Mesenchymal stem cell (in vitro differentiated cells and primary cell): ENCODE measurements around the gene CAGE1.

ENCODE experiments used
- DNase-seq: peaks from one replicate; pipeline ENCODE4 v3.0.0-alpha.2; 2013
- H2AFZ ChIP-seq: one replicate; pipeline ENCODE4 v1.6.1; 2013; ENCODE audit warnings: low read depth, mild to moderate bottlenecking, control low read depth, inconsistent platforms, low read length, moderate library complexity
- H2AK5ac ChIP-seq: 2 replicates; pipeline ENCODE4 v1.6.1; 2013; ENCODE audit warnings: low read length, moderate library complexity, mild to moderate bottlenecking, inconsistent platforms; ENCODE audit not compliant: severe bottlenecking
- H2BK120ac ChIP-seq: one replicate; pipeline ENCODE4 v1.6.1; 2013; ENCODE audit warnings: low read depth, mild to moderate bottlenecking, inconsistent platforms, low read length, moderate library complexity
- H2BK12ac ChIP-seq, 2 experiments: one replicate each; pipeline ENCODE4 v1.6.1; 2013; ENCODE audit warnings: inconsistent platforms in 2 of 2, low read length in 2 of 2, mild to moderate bottlenecking in 2 of 2, moderate library complexity in 2 of 2, control low read depth in 1 of 2
- H2BK15ac ChIP-seq: one replicate; pipeline ENCODE4 v1.6.1; 2013; ENCODE audit warnings: mild to moderate bottlenecking, low read depth, inconsistent platforms; ENCODE audit not compliant: poor library complexity, severe bottlenecking
- H2BK5ac ChIP-seq: 2 replicates; pipeline ENCODE4 v1.6.1; 2013; ENCODE audit warnings: low read depth, mild to moderate bottlenecking, low read length, control low read depth, inconsistent platforms; ENCODE audit not compliant: poor library complexity, severe bottlenecking
- H3K14ac ChIP-seq, 2 experiments: one replicate each; pipeline ENCODE4 v1.6.1; 2013; ENCODE audit warnings: inconsistent platforms in 2 of 2, low read length in 2 of 2, control low read depth in 1 of 2, mild to moderate bottlenecking in 1 of 2, moderate library complexity in 1 of 2
- H3K18ac ChIP-seq, 2 experiments: one replicate each; pipeline ENCODE4 v1.6.1; 2013; ENCODE audit warnings: inconsistent platforms in 2 of 2, low read length in 2 of 2, control low read depth in 1 of 2, low read depth in 1 of 2, mild to moderate bottlenecking in 1 of 2
- H3K23ac ChIP-seq, 2 experiments: one replicate each; pipeline ENCODE4 v1.6.1; 2013; ENCODE audit warnings: inconsistent platforms in 2 of 2, low read length in 2 of 2, mild to moderate bottlenecking in 2 of 2, moderate library complexity in 2 of 2, control low read depth in 1 of 2
- H3K27ac ChIP-seq: 2 replicates; pipeline ENCODE4 v1.5.1; 2013; ENCODE audit warnings: mild to moderate bottlenecking, moderate library complexity, low read length, control low read depth, inconsistent platforms; ENCODE audit not compliant: poor library complexity, severe bottlenecking
- H3K27me3 ChIP-seq, 2 experiments: 2 replicates each; pipeline versions ENCODE4 v1.6.1 to v1.7.0; 2013; ENCODE audit warnings: low read length in 2 of 2, mild to moderate bottlenecking in 2 of 2, moderate library complexity in 2 of 2, control low read depth in 1 of 2, inconsistent platforms in 1 of 2; ENCODE audit not compliant: control insufficient read depth in 1 of 2, insufficient read depth in 1 of 2
- H3K36me3 ChIP-seq, 2 experiments: 2 replicates each; pipeline versions ENCODE4 v1.6.1 to v1.7.0; 2013; ENCODE audit warnings: low read length in 2 of 2, control low read depth in 1 of 2, inconsistent platforms in 1 of 2, low read depth in 1 of 2, mild to moderate bottlenecking in 1 of 2; ENCODE audit not compliant: insufficient read depth in 2 of 2, control insufficient read depth in 1 of 2
- H3K4ac ChIP-seq, 2 experiments: one replicate each; pipeline ENCODE4 v1.6.1; 2013; ENCODE audit warnings: inconsistent platforms in 2 of 2, low read length in 2 of 2, mild to moderate bottlenecking in 2 of 2, moderate library complexity in 2 of 2, control low read depth in 1 of 2, low read depth in 1 of 2
- H3K4me1 ChIP-seq: 2 replicates; pipeline ENCODE4 v1.6.1; 2013; ENCODE audit warnings: low read depth, low read length, control low read depth; ENCODE audit not compliant: control insufficient read depth, insufficient read depth
- H3K4me2 ChIP-seq: 2 replicates; pipeline ENCODE4 v1.6.1; 2013; ENCODE audit warnings: low read length, mild to moderate bottlenecking, inconsistent platforms; ENCODE audit not compliant: poor library complexity, severe bottlenecking
- H3K4me3 ChIP-seq, 2 experiments: 2 replicates each; pipeline versions ENCODE4 v1.5.1 to v1.7.0; 2013; ENCODE audit warnings: low read length in 2 of 2, mild to moderate bottlenecking in 2 of 2, control low read depth in 1 of 2, low read depth in 1 of 2; ENCODE audit not compliant: insufficient read depth in 1 of 2
- H3K79me1 ChIP-seq: replicated peaks from 2 replicates; pipeline ENCODE4 v1.6.1; 2013; ENCODE audit warnings: mild to moderate bottlenecking, control low read depth, low read length, inconsistent platforms; ENCODE audit not compliant: poor library complexity, severe bottlenecking
- H3K9ac ChIP-seq: 2 replicates; pipeline ENCODE4 v1.7.0; 2013; ENCODE audit warnings: mild to moderate bottlenecking, low read length, moderate library complexity
- H3K9me3 ChIP-seq: 2 replicates; pipeline ENCODE4 v1.7.0; 2013; ENCODE audit warnings: mild to moderate bottlenecking, low read length; ENCODE audit not compliant: control insufficient read depth
- H4K8ac ChIP-seq: one replicate; pipeline ENCODE4 v1.6.1; 2013; ENCODE audit warnings: inconsistent platforms, mild to moderate bottlenecking, low read length, moderate library complexity
- H4K91ac ChIP-seq: one replicate; pipeline ENCODE4 v1.6.1; 2013; ENCODE audit warnings: mild to moderate bottlenecking, low read length, inconsistent platforms
- WGBS: methylation state at CpG from one replicate; pipeline ENCODE4 v1.1.7; 2013; ENCODE audit warnings: mixed read lengths; 5-methylcytosine and 5-hydroxymethylcytosine counted together

CAGE1 gene

GRCh38 chr6:7426447-7427169 lies 37.1 kb upstream of the CAGE1 start:
- WGBS: 87% methylated on average over 16 of the region's 16 CpGs
- H3K4ac ChIP-seq: no peak overlapping the region
- no peak overlapping the region for H2AFZ ChIP-seq
- no peak overlapping the region for H4K8ac ChIP-seq
- H3K14ac ChIP-seq: no peak overlapping the region
- H3K18ac ChIP-seq: no peak overlapping the region
- H4K91ac ChIP-seq: no peak overlapping the region
- no peak overlapping the region for H2AK5ac ChIP-seq
- no peaks in the 10 kb centered on the region for H3K79me1 ChIP-seq
- no peaks in the 10 kb centered on the region for H3K36me3 ChIP-seq
- no peak overlapping the region for H2BK12ac ChIP-seq
- no peak overlapping the region for H3K9ac ChIP-seq
- H3K4me2 ChIP-seq: no peak overlapping the region
- no peaks in the 10 kb centered on the region for H3K27me3 ChIP-seq
- no peak overlapping the region for H2BK15ac ChIP-seq
- H3K4me3 ChIP-seq: no peak overlapping the region
- H2BK120ac ChIP-seq: no peak overlapping the region
- H3K4me1 ChIP-seq: peaks cover 3% of the 10 kb centered on the region
- no peak for DNase-seq
- H3K23ac ChIP-seq: no peak overlapping the region
- no peaks in the 10 kb centered on the region for H3K9me3 ChIP-seq
- H2BK5ac ChIP-seq: no peak overlapping the region
- no peak overlapping the region for H3K27ac ChIP-seq

- Histone ChIP-seq H3K14ac (no peak overlapping the region), H2BK15ac (no peak overlapping the region), H3K79me1 (no peaks in the 10 kb centered on the region), H3K9ac (no peak overlapping the region), H2BK120ac (no peak overlapping the region), H3K9me3 (no peaks in the 10 kb centered on the region), H2AFZ (no peak overlapping the region), H3K4me1 (peaks cover 3% of the 10 kb centered on the region), H3K4me2 (no peak overlapping the region), H2BK12ac (no peak overlapping the region), H2BK5ac (no peak overlapping the region), H3K36me3 (no peaks in the 10 kb centered on the region), H3K4me3 (no peak overlapping the region), H3K4ac (no peak overlapping the region), H3K27ac (no peak overlapping the region), H2AK5ac (no peak overlapping the region), H3K23ac (no peak overlapping the region), H4K91ac (no peak overlapping the region), H3K18ac (no peak overlapping the region), H3K27me3 (no peaks in the 10 kb centered on the region), H4K8ac (no peak overlapping the region)
- no peak for DNase-seq
- WGBS: 98% methylated on average over 28 of the region's 39 CpGs
Observed at GRCh38 chr6:7425808-7426190, 36.3 kb upstream of the CAGE1 start.

GRCh38 chr6:7424967-7425807 lies 35.6 kb upstream of the CAGE1 start:
- H3K27ac ChIP-seq: no peak overlapping the region
- WGBS: 97% methylated on average over 24 of the region's 25 CpGs

GRCh38 chr6:7424058-7424457 lies 34.5 kb upstream of the CAGE1 start:
- H3K27ac ChIP-seq: no peak overlapping the region
- no peak overlapping the region for H3K14ac ChIP-seq
- 93% methylated on average over 4 of the region's 5 CpGs for WGBS
- DNase-seq: no peak
- no peak overlapping the region for H3K4ac ChIP-seq
- no peak overlapping the region for H4K8ac ChIP-seq
- H2BK120ac ChIP-seq: no peak overlapping the region
- no peak overlapping the region for H4K91ac ChIP-seq
- H3K36me3 ChIP-seq: peaks cover 0 to 2% of the 10 kb centered on the region in 2 experiments
- H3K18ac ChIP-seq: no peak overlapping the region
- no peak overlapping the region for H2BK5ac ChIP-seq
- H3K4me2 ChIP-seq: no peak overlapping the region
- no peak overlapping the region for H2AK5ac ChIP-seq
- no peaks in the 10 kb centered on the region for H3K27me3 ChIP-seq
- H3K79me1 ChIP-seq: no peaks in the 10 kb centered on the region
- H3K23ac ChIP-seq: no peak overlapping the region
- no peak overlapping the region for H3K9ac ChIP-seq
- no peak overlapping the region for H2BK12ac ChIP-seq
- H3K4me1 ChIP-seq: peaks cover 3% of the 10 kb centered on the region
- no peaks in the 10 kb centered on the region for H3K9me3 ChIP-seq
- no peak overlapping the region for H2BK15ac ChIP-seq
- H2AFZ ChIP-seq: no peak overlapping the region
- no peak overlapping the region for H3K4me3 ChIP-seq

More at GRCh38 chr6:7424967-7425807, 35.6 kb upstream of the CAGE1 start:
- H3K9ac ChIP-seq: no peak overlapping the region
- H3K4me1 ChIP-seq: peaks cover 3% of the 10 kb centered on the region
- H3K27me3 ChIP-seq: no peaks in the 10 kb centered on the region
- no peak overlapping the region for H2BK120ac ChIP-seq
- no peak overlapping the region for H2BK12ac ChIP-seq
- H3K79me1 ChIP-seq: no peaks in the 10 kb centered on the region
- no peak overlapping the region for H3K4me3 ChIP-seq
- H2AFZ ChIP-seq: no peak overlapping the region
- H3K18ac ChIP-seq: no peak overlapping the region
- H3K9me3 ChIP-seq: no peaks in the 10 kb centered on the region
- H3K4me2 ChIP-seq: no peak overlapping the region
- no peak overlapping the region for H4K91ac ChIP-seq
- no peak overlapping the region for H2AK5ac ChIP-seq
- no peak overlapping the region for H3K4ac ChIP-seq
- no peak overlapping the region for H3K23ac ChIP-seq
- no peaks in the 10 kb centered on the region for H3K36me3 ChIP-seq
- H4K8ac ChIP-seq: no peak overlapping the region
- H3K14ac ChIP-seq: no peak overlapping the region
- DNase-seq: peak; percentile 41
- no peak overlapping the region for H2BK15ac ChIP-seq
- H2BK5ac ChIP-seq: no peak overlapping the region
